ENCODE results near the gene APOA5. TPM values are rescaled to one million over a fixed set of nuclear protein-coding genes. Genes with fewer than 3 reads are reported as not detected.

Gene APOA5
- total and polyA plus RNA-seq, 2 of the 13 experiments (the other 11 are each of a cell fraction or from before 2014, with no cell fraction given), result 44.0 to 49.1 TPM

DNA sequence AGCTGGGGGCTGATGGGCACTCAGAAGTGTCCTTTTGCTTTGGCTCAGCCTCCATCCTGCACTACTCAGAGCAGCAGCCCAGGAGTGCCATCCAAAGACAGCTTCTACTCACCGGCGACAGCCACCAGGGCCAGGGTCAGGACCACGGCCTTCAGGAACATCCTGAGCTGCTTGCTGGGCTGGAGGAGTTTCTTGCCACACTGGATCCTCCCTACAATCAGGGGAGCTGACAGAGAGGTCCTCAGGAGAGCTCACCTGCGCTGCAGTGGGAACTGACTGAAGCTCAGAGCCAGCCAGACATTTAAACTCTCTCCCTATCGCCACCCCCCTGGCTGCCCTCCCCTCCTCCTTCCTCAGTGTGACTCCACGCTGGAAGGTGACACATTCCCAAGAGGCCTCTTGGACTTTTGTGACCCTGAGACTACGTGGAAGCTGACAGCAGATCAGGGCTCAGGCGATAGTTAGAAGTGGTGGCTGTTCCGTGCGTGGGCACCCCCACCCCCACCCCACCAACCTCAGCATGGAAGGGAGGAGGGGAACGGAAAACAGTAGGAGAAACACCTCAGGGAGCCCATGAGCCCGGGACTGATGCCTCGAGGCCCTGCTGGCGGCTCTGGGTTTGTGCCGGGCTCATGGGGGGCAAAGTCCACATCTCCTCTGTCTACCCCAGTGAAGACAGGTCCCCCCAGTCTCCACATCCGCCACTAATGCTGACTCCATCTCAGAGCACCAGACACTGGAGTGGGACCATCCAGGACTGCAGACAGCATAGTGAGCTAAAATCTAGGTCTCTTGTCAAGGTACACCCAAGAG is 31.6 kb upstream of the APOA5 start, which contains the start of gene APOA4 (continued):
- TF ChIP-seq HOXA5 (CRISPR knock-in tag; IDR thresholded peaks at IDR 0.05), result no peak
- no peak for TF ChIP-seq FOSL1 (CRISPR knock-in tag; IDR thresholded peaks at IDR 0.05; ENCODE audit: borderline replicate concordance)
- TF ChIP-seq SOX5 (CRISPR knock-in tag; IDR thresholded peaks at IDR 0.05; ENCODE audit: borderline replicate concordance), result no peak
- TF ChIP-seq MBD4 (IDR thresholded peaks at IDR 0.05; ENCODE audit: borderline replicate concordance, low read length), result no peak
- TF ChIP-seq SUZ12 (IDR thresholded peaks at IDR 0.05; ENCODE audit: low read depth, low read length), result no peak
- TF ChIP-seq ZNF724P (CRISPR knock-in tag; IDR thresholded peaks at IDR 0.05; ENCODE audit: borderline replicate concordance), result peak; percentile 34; the same call in 1 of the 2 replicates
- TF ChIP-seq ZNF530 (CRISPR knock-in tag; IDR thresholded peaks at IDR 0.05; ENCODE audit: low read depth), result no peak
- no peak for TF ChIP-seq HNRNPUL1 (IDR thresholded peaks at IDR 0.05; ENCODE audit: low read depth, low read length)
- TF ChIP-seq, protein P1, sequence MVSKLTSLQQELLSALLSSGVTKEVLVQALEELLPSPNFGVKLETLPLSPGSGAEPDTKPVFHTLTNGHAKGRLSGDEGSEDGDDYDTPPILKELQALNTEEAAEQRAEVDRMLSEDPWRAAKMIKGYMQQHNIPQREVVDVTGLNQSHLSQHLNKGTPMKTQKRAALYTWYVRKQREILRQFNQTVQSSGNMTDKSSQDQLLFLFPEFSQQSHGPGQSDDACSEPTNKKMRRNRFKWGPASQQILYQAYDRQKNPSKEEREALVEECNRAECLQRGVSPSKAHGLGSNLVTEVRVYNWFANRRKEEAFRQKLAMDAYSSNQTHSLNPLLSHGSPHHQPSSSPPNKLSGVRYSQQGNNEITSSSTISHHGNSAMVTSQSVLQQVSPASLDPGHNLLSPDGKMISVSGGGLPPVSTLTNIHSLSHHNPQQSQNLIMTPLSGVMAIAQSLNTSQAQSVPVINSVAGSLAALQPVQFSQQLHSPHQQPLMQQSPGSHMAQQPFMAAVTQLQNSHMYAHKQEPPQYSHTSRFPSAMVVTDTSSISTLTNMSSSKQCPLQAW (CRISPR knock-in tag; IDR thresholded peaks at IDR 0.05), result 0 out of 2 replicates have a peak, but pooled peaks have one; percentile 28
- TF ChIP-seq IRF9 (CRISPR knock-in tag; IDR thresholded peaks at IDR 0.05; ENCODE audit: borderline replicate concordance), result no peak
- no peak for TF ChIP-seq ZNF576 (CRISPR knock-in tag; IDR thresholded peaks at IDR 0.05)
- TF ChIP-seq CCDC6 (CRISPR knock-in tag; IDR thresholded peaks at IDR 0.05), result 0 out of 2 replicates have a peak, but pooled peaks have one; percentile 10
- TF ChIP-seq NR2F6 (IDR thresholded peaks at IDR 0.05), result no peak
- 0 out of 2 replicates have a peak, but pooled peaks have one; percentile 31 for TF ChIP-seq NR2F6 (CRISPR knock-in tag; IDR thresholded peaks at IDR 0.05)
- peak; percentile 10; the same call in 1 of the 2 replicates for TF ChIP-seq ZBTB33 (CRISPR knock-in tag; IDR thresholded peaks at IDR 0.05)
- no peak for TF ChIP-seq ZNF180 (CRISPR knock-in tag; IDR thresholded peaks at IDR 0.05; ENCODE audit: borderline replicate concordance, low read depth)
- 0 out of 2 replicates have a peak, but pooled peaks have one; percentile 31 for TF ChIP-seq ZBTB42 (CRISPR knock-in tag; IDR thresholded peaks at IDR 0.05)
- peak; percentile 47 for TF ChIP-seq XRCC5 (optimal IDR thresholded peaks at IDR 0.05; ENCODE audit: low read length)
- no peak for TF ChIP-seq TP53 (CRISPR knock-in tag; conservative IDR thresholded peaks at IDR 0.05)
- 0 out of 2 replicates have a peak, but pooled peaks have one; percentile 32 for TF ChIP-seq ZNF709 (CRISPR knock-in tag; IDR thresholded peaks at IDR 0.05)
- TF ChIP-seq ZNF296 (CRISPR knock-in tag; conservative IDR thresholded peaks at IDR 0.05), result no peak
- TF ChIP-seq ZNF503 (CRISPR knock-in tag; IDR thresholded peaks at IDR 0.05), result no peak
- TF ChIP-seq TAF15 (IDR thresholded peaks at IDR 0.05; ENCODE audit: low read depth, low read length, poor library complexity, severe bottlenecking), result no peak

Data from HepG2 (cell line).